ENCODE results near the gene OCA2.

The OCA2 gene

DNA sequence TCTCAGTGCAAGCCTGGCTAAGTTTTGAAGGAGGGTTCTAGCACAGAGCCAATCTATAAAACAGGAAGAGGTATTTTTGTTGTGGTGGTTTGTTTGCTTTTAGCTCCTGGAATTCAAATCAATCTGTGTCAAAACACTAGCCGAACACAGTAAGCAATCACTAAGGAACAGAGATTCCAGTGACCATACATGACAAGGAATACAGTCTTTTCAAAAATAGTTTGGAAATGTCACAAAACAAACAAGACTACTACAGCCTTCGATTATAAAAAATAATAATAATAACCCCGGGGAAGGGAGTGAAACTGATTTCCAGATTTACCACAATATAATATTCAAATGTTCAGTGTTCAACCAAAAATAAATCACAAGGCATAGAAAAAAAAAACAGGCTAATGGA, 166.5 kb downstream of the OCA2 start:
- no peak for DNase-seq

DNA sequence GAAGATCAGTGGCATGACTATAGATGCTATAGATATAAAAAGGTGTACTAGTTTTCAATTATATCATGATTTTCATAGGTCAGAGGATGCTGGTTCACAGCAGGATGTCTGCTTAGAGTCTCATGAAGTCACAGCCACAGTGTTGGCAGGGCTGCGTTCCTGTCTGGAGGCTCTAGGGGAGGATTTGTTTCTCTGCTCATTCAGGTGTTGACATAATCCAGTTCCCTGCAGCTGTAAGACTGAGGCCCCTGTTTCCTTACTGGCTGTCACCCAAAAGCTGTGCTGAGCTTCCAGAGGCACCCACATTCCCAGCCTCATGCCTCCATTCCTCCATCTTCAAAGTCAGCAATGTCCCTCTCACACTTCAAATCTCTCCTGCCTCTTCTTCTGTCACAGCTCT, 170.7 kb downstream of the OCA2 start:
- no peak for DNase-seq

DNA sequence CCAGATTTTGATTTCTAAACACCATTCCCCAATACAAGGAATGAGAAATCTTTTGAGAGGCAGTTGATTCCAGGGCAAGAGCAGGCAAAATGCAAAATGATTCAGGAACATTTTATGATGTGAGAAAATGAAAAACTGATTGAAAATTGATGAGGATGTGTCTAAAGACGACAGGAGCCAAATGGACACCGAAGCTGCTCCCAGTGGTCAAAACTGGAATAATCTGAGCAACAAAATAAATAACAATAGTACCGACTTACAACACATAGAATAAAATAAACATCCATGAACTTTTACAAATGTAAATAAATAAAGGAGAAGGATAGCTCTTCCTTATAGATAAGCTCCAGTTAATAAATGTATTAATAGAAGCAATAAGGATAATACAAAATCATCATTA, 186.8 kb downstream of the OCA2 start:
- no peak for DNase-seq

DNA sequence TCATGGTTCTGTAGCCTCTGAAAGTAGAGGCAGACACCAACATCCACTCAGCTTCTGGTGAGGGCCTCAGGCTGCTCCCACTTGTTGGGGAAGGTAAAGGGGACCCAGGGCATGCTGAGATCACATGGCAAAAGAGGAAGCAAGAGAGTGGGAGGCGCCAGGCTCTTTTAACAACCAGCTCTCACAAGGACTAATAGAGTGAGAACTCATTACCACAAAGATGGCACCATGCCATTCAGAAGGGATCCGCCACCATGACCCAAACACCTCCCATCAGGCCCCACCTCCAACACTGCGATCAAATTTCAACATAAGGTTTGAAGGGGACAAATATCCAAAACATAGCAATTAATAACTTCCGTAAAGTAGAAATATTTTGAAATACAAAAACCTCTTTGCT, 192.3 kb downstream of the OCA2 start:
- DNase-seq = no peak

DNA sequence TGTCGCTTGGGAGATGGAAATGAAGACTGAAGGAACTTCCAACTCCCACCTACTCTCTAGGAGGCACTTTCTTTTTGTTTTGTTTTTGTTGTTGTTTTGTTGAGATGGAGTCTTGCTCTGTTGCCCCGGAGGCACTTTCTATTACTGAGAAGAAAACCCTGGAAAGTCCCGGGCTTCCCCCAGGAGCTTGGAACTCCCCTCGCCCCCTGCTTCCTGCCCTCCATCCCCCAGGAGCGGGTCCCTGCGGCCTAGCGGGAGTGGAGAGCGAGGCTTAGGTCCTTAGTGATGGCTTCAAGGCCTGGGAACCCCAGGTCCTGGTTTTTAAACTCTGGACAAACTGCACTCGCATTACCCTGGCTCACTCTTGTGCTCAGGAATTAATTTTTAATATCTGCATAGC, 195.7 kb downstream of the OCA2 start:
- no peak for DNase-seq

DNA sequence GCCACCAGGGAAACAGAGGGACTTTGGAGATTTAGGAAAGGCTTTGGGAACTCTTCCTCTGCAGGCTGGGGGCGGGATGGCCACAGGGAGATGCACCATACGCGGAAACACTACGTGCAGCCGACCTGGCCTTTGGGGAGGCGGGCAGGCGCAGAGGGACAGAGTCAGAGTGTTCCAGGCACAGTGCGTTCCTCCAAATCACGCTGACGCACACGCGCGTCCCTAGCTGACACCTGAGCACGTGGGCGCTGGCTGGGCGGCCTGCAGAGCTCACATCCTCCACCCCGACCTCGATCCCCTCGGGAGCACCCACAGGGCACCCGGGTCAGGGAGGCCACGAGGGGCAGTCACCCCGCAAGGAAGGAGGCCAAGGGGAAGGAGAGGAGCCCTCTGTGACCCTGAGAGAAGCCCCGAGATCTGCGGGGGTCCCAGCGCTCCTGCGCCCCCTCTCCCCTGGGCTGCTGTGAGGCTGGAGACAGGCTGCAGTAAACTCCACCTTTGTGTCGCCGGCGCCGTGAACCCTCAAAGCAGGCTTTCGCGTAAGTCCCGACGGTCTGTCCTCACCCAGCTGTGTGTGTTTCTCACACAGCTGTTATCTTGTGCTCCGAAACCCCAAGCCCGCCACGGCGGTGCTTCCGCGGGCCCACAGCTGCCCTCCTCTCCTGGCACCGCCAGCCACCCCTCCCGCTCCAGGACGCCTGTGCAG, 196.3 kb downstream of the OCA2 start:
- DNase-seq = no peak

DNA sequence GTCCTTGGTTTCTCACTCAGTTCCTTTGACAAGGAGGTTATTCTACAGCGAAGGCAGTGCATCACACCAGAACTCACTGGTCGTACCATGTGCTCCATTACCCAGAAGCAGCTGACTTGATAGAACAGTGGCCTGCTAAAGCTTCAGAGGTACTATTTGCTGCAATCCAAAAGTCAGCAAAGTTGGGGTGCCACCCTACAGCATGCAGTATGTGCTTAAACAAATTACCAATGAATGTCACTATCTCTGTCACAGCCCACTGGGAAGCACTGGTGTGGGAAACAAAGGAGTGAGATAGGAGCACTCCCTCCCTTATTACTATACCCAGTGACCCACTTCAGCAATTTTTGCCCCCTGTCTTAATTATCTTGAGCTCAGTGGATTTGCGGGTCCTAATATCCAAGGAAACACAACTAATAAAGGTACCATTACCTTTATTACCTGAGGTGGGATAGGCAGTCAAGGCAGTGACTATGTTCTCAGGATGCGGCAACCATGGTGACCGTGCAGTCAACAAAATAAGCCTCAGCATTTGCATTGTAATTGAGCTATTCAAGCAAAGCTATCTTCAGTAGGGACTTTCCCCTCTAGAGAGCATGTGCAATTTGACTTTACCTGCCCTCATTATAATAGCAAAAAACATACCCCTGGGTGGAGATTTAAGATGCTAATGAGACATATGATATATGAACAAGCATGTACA, 199.4 kb downstream of the OCA2 start:
- DNase-seq = no peak

DNA sequence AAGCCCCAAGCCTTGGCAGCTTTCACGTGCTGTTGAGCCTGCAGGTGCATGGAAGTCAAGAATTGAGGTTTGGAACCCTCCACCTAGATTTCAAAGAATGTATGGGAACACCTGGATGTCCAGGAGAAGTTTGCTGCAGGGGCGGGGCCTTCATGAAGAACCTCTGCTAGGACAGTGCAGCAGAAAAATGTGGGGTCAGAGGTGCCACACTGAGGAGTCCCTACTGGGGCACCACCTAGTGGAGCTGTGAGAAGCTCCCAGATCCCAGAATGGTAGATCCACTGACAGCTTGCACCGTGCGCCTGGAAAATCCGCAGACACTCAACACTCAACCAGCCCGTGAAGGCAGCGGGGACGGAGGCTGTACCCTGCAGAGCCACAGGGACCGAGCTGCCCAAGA, 201.6 kb downstream of the OCA2 start:
- DNase-seq = no peak

DNA sequence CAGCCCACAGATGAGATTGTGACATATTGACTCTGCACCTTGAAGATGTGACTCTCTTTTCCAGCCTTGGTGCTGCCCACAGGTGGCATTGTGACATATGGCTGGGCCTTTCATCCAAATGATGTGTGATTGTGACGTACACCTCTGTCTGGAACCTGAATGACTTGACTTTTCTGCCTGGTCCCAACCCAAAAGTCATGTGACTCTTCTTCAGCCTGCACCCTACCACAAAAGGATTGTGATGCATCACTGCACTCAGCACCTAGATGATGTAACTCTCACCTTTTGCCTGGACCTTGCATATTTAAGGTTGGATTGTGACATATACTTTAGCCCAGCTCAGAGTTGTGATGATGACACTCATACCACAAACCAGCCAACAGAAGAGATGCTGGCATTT, 204.5 kb downstream of the OCA2 start:
- DNase-seq = no peak

DNA sequence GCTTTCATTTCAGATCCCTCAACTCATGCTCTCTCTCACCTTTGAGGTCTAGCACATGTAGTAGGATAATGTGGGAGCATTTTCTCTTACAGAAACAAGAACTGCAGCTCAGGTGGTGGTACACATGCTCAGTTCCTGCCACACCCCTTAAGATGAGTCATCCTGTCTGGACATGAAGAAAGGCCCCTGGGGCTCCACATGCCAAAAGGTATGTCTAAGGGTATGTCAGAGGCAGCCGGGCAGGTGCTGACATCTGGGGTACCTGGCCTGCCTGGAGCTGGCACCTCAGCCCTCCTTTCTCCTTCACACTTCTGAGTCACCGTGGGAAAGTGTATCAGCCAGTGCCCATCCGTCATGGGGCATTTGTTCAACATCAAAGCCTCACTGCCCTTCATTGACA, 209.9 kb downstream of the OCA2 start:
- DNase-seq = no peak

DNA sequence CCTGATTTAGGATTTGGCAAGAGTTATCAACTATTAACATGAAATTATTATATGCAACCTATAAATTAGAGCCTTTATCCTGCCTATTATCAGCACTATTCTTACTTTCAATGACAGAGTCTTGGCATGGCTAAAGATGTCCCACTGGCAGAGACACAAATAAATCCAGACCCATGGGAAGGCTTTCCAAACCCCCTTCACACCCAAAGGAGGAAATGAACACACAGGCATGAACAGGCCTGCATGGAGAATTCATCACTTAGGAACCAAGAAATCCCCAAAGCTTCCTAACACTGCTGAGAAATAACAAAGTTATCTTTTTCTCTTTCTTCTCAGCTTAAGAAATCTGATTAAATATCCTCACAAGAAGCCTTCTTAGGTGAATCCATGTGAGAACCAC, 213.9 kb downstream of the OCA2 start:
- no peak for DNase-seq

DNA sequence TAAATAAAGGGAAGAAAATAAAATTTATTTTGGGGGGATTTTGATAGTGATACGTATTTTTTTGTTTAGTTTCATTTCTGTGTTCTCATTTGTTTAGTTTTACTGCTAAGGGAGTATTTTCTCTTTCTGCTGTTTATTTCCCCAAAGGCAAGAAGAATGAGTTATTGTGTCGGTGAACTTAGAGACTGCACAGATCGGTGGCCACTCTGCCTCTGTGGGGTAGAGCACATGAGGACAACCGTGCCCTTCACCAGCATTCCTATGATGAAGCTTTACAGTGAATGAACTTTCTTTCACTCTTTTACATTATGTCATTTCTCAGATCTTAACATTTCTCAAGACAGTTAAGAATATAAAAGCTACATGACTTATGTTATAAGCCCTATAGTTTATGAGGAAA, 214.4 kb downstream of the OCA2 start:
- DNase-seq = no peak

DNA sequence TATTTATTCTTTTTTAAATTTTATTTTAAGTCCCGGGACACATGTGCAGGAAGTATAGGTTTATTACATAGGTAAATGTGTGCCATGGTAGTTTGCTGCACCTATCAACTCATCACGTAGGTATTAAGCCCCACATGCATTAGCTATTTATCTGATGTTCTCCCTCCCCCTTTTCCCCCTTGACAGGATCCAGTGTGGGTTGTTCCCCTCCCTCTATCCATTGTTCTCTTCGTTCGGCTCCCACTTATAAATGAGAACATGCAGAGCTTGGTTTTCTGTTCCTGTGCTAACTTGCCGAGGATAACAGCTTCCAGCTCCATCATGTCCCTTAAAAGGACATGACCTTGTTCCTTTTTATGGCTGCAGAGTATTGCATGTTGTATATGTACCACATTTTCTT, 220.3 kb downstream of the OCA2 start:
- no peak for DNase-seq

DNA sequence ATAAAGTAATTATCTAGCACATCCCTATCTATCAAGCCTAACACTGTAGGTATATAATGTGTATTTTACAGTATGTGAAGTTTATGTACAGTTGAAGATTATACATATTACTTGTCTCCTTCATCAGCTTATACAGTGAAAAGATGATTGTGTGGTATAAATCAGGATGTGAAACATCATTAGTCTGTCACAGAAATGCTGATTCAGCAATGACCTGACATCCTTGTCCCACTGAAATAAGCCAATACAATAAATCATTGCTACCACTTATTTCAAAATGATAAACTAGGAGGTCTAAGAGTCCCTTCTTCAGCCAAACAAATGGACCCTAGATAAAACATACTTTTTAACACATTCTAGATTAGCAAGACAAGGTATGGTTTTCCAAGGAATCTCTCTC, 225.3 kb downstream of the OCA2 start:
- DNase-seq = no peak

DNA sequence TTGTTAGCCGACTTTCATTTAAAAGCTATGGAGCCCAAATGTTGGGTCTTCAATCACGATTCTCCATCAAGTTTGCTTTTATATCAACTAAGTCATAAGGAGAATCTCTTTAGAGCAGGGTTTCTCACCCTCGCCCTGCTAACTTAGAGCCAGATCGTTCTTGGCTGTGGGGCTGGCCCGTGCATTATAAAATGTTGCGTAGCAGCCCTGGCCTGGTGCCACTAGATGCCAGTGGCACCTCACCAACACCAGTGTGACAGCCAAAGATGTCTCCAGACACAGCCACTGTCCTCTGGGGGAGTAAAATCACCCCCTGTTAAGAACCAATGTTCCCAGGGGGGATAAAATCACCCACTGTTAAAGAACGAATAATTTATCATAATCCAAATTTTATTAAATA, 226.1 kb downstream of the OCA2 start:
- DNase-seq = no peak

DNA sequence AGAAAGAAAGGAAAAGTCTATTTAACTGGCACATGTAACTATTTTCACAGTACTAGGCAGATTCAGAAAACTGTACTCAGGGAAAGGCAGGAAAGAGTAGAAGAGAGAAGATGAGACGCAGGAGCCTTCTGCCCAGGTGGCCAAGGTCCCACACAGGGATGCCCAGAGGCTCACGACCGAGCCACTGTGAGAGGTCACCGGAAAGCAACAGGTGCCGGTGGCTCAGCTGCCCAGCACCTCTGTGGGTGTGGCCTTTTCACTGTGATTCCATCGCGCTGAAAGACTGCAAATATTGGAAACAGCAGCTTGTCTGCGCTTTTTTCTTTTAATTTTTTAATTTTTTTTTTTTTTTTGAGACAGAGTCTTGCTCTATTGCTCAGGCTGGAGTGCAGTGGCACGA, 226.8 kb downstream of the OCA2 start:
- DNase-seq = no peak

DNA sequence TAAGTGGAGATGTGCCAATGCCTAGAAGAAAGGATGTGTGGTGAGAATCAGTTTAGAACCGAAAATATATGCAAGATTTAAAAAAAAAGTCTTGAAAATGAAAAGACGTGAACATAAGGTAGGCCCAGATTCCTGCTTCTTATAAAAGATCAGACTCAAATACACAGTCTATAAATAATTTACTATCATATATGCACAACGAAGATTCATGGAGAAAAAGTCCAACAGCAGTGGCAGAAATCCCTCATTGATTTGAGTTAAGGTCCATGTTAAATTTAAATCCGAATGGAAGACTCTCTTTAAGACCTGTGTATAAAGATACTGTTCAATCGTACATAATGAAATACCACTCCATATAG, 227.2 kb downstream of the OCA2 start:
- DNase-seq = no peak

DNA sequence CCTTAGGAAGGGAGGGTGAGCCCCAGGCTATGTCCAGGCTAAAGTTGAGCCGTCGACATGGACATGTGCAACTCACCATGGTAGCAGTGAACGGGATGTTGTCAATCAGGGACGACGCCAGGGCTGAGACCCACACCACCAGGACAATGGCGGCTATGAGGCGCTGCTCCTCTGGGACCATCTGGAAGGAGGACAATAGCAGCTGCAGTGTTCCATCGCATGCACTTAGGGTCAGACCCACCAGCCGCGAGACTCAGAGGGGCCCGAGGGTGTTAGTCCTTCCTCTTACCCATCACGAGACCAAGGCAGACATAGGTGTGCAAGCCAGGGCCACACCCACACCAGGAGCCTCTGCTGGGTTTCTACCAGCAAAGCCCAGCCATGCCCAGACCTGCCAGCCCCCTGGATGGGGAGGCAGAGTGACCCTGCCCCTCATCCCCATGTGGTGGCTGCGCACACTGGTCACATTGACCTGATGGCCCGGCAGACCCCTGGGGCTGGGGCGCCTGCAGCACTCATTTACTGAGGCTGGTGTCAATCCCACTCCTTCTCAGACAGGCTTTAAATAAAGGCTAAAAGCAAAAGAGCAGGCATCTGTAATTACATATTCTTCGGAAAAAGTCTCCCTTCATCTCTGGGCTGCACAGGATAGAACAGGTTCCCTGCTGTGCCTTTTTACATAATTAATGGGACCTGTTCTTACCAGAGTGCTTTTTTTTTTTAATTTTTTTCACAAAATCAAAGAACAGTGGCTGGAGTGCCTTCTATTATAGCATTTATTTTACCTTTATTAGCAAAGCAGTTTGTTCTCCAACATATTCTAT, 227.8 kb downstream of the OCA2 start:
- no peak for DNase-seq

DNA sequence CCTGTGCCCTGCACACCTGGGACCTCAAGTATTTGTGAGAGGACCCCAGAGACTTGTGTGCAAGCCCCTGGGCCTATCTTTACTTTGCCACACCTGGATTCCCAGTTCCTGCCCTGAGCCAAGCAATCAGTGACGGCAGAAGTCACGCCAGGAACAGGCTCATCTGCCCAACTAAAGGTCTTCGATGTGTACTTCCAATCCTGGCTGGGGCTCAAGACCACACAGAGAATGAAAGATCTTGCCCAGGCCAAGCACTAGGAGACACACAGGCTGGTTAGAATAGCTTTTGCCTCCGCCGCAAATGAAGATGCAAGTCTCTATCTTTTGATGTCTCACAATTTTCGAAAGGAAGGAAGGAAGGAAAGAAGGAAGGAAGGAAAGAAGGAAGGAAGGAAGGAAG, 228.8 kb downstream of the OCA2 start:
- no peak for DNase-seq

DNA sequence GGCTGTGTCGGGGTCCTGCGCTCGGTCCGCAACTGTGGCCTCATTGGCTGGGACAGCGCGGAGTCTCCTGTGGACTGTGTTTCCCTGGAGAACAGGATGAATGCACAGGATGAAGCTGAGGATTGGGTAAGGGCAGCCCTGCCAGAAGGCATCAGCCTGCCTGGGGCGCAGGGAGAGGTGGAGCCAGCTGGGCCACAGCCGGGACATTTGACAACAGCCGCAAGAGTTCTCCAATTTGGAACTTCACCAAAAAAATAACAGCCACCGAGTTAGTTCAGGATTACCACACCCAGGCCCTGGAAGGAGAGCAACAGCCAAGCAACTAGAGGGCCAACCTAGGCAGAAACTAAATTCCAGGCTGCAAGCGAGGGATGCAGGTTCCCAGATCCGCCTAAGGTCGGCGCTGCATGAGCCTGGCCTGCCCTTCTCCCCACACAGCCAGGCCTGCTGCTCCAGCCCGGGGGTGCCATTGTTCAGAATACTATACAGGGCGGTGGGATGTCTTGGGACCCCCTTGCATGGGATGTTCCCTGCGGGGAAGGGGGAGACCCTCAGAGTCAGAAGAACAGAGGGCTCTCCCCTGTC, 229.3 kb downstream of the OCA2 start:
- DNase-seq = no peak

DNA sequence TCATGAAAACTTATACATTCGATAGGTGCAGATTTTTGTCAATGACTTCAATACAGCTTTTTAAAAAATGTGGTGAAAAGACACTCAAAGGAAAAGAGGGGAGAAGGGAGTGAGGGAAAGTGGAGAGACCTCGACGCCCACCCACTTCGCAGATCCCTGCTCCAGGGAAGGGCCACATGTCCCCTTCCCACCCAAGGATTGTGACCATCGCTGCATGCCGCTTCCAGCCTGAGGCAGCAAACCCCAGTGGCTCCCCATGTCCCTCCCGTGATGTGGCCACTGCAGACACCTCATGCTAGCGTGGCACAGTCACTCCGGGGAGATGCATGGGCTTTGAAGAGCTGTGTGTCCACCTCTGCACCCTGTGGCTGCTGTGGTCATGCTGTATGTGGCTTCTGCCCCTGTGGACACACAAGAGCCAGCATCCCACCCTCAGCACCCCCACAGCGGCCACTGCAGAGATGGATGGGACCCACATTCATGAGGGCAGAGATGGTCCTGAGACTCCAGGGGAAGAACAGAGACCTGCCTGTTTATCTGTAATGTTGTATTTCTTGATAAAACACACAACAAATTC, 230.2 kb downstream of the OCA2 start:
- no peak for DNase-seq

DNA sequence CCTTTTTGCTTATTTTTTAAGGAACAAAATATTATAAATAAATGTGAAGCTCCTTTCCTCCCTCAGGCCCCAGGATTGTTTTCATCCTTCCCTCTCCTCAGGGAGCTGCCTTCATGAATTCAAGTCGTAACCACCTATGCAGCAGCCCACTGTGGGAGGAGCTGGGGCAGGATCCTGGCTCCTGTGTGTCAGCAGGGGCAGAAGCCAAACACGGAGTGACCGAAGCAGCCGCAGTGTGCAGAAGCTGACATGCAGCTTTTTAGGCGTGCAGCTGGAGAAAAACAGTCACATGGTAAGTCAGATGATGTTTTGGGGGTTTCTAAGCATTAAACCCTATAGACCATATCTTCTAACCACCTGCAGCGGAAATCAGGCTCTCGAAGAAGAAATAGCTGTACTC, 231.3 kb downstream of the OCA2 start:
- no peak for DNase-seq

DNA sequence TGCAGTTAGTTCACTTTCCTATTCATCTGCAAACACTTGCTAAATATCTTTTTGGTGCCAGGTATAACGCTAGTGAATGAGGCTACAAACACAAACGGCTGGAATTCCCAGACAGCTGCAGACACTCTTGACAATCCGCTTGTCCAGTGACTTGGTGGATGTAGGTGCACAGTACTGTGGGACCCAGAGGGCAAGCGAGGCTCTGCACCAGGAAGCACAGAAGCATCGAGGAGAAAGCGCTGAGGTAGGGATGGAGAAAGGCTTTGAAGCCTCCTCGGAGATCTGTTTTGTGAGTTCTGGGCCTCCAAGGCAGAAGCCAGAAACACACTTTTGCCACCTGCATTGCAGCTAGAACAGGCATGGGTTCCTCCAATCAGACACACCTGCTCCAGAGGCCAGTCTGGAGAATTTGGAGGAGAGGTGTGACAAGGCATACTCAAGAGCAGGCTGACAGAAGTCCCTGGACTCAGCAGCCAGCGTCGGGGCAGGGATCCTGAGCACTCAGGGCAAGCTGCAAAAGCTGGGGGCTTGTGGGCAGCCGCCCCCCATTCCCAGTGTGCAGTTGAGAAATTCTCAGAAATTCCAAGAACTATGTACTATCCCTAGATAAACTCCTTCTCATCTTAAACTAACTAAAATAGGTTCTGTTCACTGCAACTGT, 232.5 kb downstream of the OCA2 start:
- DNase-seq = no peak

All from activated naive CD4-positive, alpha-beta T cell treated with Interleukin-2 at 50 U/mL for 16 hours (primary cell).